Measurements from ENCODE around the gene HOXA5. TPM values are rescaled to one million over a fixed set of nuclear protein-coding genes. Genes with fewer than 3 reads are reported as not detected.
A peak's percentile ranks its signal among the peaks of the same experiment; 100 is the strongest.

The HOXA5 gene
- total RNA-seq, 1 experiment from 2014 or later, result not detected

- Histone ChIP-seq H2BK15ac (ENCODE audit: low read depth, low read length) (no peak overlapping the region), H2BK20ac (ENCODE audit: low read depth, low read length, poor library complexity, severe bottlenecking) (no peak overlapping the region), H3K56ac (ENCODE audit: insufficient read length, low read depth, low read length) (no peak overlapping the region), H3K4me2 (ENCODE audit: insufficient read depth, insufficient read length, low read length) (no peak overlapping the region), H2BK12ac (ENCODE audit: insufficient read length, low read depth, low read length) (no peak overlapping the region), H4K5ac (ENCODE audit: insufficient read length, low read depth, low read length) (no peak overlapping the region), H2BK120ac (ENCODE audit: low read depth, low read length, poor library complexity, severe bottlenecking) (no peak overlapping the region), H3K4me1 (ENCODE audit: insufficient read depth, low read length) (no peaks in the 10 kb centered on the region), H3K27me3 (ENCODE audit: insufficient read depth, low read length) (peaks cover 97% of the 10 kb centered on the region), H3T11ph (ENCODE audit: low read length) (no peak overlapping the region), H4K20me1 (ENCODE audit: control insufficient read depth, insufficient read depth, insufficient read length) (no peaks in the 10 kb centered on the region), H3K27ac (ENCODE audit: insufficient read length, low read depth, low read length) (no peak overlapping the region), H2AFZ (ENCODE audit: low read length) (no peak overlapping the region), H4K91ac (ENCODE audit: insufficient read length, low read depth, low read length) (no peak overlapping the region), H3K18ac (ENCODE audit: insufficient read length, low read depth, low read length) (no peak overlapping the region), H4K8ac (replicated peaks; ENCODE audit: insufficient read length, low read depth, low read length) (no peak overlapping the region), H3K79me1 (ENCODE audit: insufficient read depth, low read depth, low read length, poor library complexity, severe bottlenecking) (no peaks in the 10 kb centered on the region), H3K9me3 (ENCODE audit: control insufficient read depth, low read depth, low read length) (no peaks in the 10 kb centered on the region), H3K4ac (ENCODE audit: low read depth, low read length) (no peak overlapping the region), H3K23me2 (ENCODE audit: insufficient read length, low read depth, low read length, poor library complexity, severe bottlenecking) (no peaks in the 10 kb centered on the region), H3K23ac (ENCODE audit: insufficient read length, low read depth, low read length) (no peak overlapping the region), H3K9ac (ENCODE audit: extremely low read depth, insufficient read length, low read length) (no peak overlapping the region), H3K79me2 (ENCODE audit: insufficient read depth, low read length) (no peaks in the 10 kb centered on the region), H2AK5ac (ENCODE audit: insufficient read length, low read length) (no peak overlapping the region), H2BK5ac (ENCODE audit: insufficient read length, low read length) (no peak overlapping the region), H3K14ac (ENCODE audit: insufficient read depth, low read length) (no peak overlapping the region)
- no peak overlapping the region for H3K27ac Mint-ChIP-seq
- H3K36me3 Mint-ChIP-seq (ENCODE audit: insufficient read depth in 1 of 3, low read depth in 3 of 3), result peaks cover 0 to 6% (median 0%) of the 10 kb centered on the region in 3 experiments; a peak in 3 of 7 replicates
- H3K27me3 Mint-ChIP-seq (ENCODE audit: low read depth), result peaks cover 100% of the 10 kb centered on the region
- H3K9me3 Mint-ChIP-seq, result peaks cover 17 to 29% of the 10 kb centered on the region in 2 experiments
- H3K4me1 Mint-ChIP-seq, result peaks cover 13 to 22% of the 10 kb centered on the region in 2 experiments
- no CpG with 5 or more reads among the region's 10 CpGs for WGBS (ENCODE audit: extremely low coverage, insufficient read length, low lambda C conversion rate)
- TF ChIP-seq, protein P1, sequence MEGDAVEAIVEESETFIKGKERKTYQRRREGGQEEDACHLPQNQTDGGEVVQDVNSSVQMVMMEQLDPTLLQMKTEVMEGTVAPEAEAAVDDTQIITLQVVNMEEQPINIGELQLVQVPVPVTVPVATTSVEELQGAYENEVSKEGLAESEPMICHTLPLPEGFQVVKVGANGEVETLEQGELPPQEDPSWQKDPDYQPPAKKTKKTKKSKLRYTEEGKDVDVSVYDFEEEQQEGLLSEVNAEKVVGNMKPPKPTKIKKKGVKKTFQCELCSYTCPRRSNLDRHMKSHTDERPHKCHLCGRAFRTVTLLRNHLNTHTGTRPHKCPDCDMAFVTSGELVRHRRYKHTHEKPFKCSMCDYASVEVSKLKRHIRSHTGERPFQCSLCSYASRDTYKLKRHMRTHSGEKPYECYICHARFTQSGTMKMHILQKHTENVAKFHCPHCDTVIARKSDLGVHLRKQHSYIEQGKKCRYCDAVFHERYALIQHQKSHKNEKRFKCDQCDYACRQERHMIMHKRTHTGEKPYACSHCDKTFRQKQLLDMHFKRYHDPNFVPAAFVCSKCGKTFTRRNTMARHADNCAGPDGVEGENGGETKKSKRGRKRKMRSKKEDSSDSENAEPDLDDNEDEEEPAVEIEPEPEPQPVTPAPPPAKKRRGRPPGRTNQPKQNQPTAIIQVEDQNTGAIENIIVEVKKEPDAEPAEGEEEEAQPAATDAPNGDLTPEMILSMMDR (conservative IDR thresholded peaks at IDR 0.05), result no peak
- DNase-seq, result no peak
- peak overlapping the region in 1 of 2 experiments; percentile 29; a peak in 1 of 5 replicates for H3K4me3 Mint-ChIP-seq
These were observed 10.9 kb upstream of the HOXA5 start for GRCh38 chr7:27154369-27154768.

Measured in H9 (cell line).